GM12878 (cell line): ENCODE results near the gene ECPAS.

Source experiments
- BHLHE40 ChIP-seq, 2 experiments: fragments of 450-650 bp in 1 of 2; IDR thresholded peaks; 2 replicates each; pipeline ENCODE4 v1.6.1; 2011 to 2017; ENCODE audit warnings: low read depth in 2 of 2, borderline replicate concordance in 1 of 2, improper control_type of control experiment in 1 of 2, low read length in 1 of 2, mild to moderate bottlenecking in 1 of 2
- CTCF ChIP-seq, 3 experiments: IDR thresholded peaks in 2 of 3; conservative IDR thresholded peaks in 1 of 3; 2 replicates each; pipeline ENCODE4 v1.5.1; 2011; ENCODE audit warnings: low read depth in 3 of 3, low read length in 3 of 3, mild to moderate bottlenecking in 3 of 3, control low read depth in 2 of 3, moderate library complexity in 2 of 3, inconsistent platforms in 1 of 3, mixed read lengths in 1 of 3; ENCODE audit not compliant: control insufficient read depth in 2 of 3, insufficient read depth in 1 of 3; ENCODE audit errors: extremely low read depth in 1 of 3
- GABPA ChIP-seq: IDR thresholded peaks from 2 replicates; pipeline ENCODE4 v1.6.1; 2014; ENCODE audit warnings: antibody characterized with exemption, low read depth, mild to moderate bottlenecking, inconsistent platforms
- IRF4 ChIP-seq: IDR thresholded peaks from 2 replicates; pipeline ENCODE4 v1.6.1; 2011; ENCODE audit warnings: low read depth, low read length
- KAT2A ChIP-seq: conservative IDR thresholded peaks from 2 replicates; pipeline ENCODE4 v1.6.1; 2011; ENCODE audit warnings: low read depth, low read length; ENCODE audit not compliant: control insufficient read depth
- MTA2 ChIP-seq: fragments of 450-650 bp; IDR thresholded peaks from 2 replicates; pipeline ENCODE4 v1.6.1; 2016; ENCODE audit warnings: low read depth, mild to moderate bottlenecking, moderate library complexity
- NBN ChIP-seq: fragments of 450-650 bp; IDR thresholded peaks from 2 replicates; pipeline ENCODE4 v1.6.1; 2016
- POLR2A ChIP-seq: IDR thresholded peaks from 2 replicates; pipeline ENCODE4 v1.6.1; 2011; ENCODE audit warnings: low read depth, mild to moderate bottlenecking, low read length
- REST ChIP-seq: IDR thresholded peaks from 2 replicates; pipeline ENCODE4 v1.6.1; 2012; ENCODE audit warnings: mild to moderate bottlenecking, low read depth, low read length
- ZNF274 ChIP-seq: IDR thresholded peaks from one replicate; pipeline ENCODE4 v1.8.0; 2011; ENCODE audit not compliant: insufficient read length, insufficient read depth
- ZZZ3 ChIP-seq: IDR thresholded peaks from 2 replicates; pipeline ENCODE4 v1.6.1; 2011; ENCODE audit warnings: low read depth; ENCODE audit not compliant: control insufficient read depth, insufficient read length

- TF ChIP-seq REST (no peak), NBN (no peak), CTCF (IDR thresholded peaks at IDR 0.05 in 2 of 3, conservative IDR thresholded peaks at IDR 0.05 in 1 of 3; ENCODE audit: control insufficient read depth in 2 of 3, extremely low read depth in 1 of 3, insufficient read depth in 1 of 3, low read depth in 3 of 3, low read length in 3 of 3) (no peak), GABPA (no peak), POLR2A (no peak), IRF4 (no peak), KAT2A (no peak), ZNF274 (no peak), MTA2 (no peak), BHLHE40 (IDR thresholded peaks at IDR 0.05; ENCODE audit: borderline replicate concordance in 1 of 2, low read depth in 2 of 2, low read length in 1 of 2) (no peak), ZZZ3 (no peak)
Measured at GRCh38 chr9:111375062-111375461, 109.1 kb downstream of the ECPAS start.
